GM19099 (cell line): ENCODE data around the gene NXPE3.

Source experiments
- POLR2A ChIP-seq: IDR thresholded peaks from 3 replicates; pipeline ENCODE4 v1.6.1; 2011; ENCODE audit warnings: low read depth; ENCODE audit not compliant: insufficient read length; ENCODE audit errors: extremely low read depth

Gene NXPE3

DNA sequence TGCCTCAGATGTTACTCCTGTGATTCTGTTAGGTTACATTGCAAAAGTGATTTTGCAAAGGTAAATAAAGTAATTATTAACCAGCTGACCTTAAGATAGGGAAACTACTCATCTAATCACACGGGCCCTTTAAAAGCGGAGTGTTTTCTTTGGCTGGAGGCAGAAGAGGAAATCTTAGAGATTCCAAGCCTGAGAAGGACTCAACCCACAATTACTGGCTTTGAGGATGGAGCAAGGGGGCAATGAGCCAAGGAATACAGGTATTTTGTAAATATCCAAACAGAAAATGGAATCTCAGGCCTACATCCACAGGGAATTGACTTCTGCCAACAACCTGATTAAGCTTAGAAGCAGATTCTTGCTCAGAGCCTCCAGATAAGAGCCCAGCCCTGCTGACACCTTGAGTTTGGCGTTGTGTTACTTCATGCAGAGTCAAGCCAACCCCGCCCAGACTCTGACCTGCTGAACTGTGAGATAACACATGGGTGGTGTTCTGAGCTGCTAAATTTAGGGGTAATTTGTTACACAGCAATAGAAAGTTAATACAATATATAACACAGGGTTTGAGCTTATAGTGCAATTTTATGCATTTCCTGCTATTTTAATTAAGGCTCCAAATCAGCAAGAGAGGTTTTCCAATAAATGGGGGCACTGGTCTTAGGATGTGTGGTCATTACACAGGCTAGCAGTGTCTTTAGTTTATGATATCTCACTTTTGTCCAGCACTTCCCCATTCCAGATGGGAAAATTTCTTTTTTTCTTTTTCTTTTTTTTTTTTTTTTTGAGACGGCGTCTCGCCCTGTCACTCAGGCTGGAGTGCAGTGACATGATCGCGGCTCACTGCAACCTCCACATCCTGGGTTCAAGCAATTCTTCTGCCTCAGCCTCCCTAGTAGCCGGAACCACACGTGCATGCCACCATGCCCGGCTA lies 89.8 kb downstream of the NXPE3 start:
- TF ChIP-seq POLR2A, result no peak

DNA sequence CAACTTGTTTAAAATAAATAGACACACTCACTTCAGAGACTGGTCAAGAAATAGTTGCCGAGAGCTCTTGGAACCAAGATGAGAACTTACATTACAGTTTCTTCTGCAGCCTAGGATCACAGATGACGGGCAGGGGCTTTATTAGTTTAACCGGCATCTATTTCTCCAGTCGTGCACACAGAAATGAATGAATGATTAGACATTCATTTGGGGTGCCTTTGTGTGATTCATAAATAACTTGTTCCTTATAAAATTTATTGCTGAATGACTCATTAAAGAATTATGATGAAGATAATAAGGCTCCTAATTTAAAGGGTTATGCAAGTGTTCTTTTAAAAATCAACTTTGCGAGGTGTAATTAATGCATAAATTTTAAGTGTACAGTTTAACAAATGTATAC lies 91.1 kb downstream of the NXPE3 start:
- no peak for TF ChIP-seq POLR2A

DNA sequence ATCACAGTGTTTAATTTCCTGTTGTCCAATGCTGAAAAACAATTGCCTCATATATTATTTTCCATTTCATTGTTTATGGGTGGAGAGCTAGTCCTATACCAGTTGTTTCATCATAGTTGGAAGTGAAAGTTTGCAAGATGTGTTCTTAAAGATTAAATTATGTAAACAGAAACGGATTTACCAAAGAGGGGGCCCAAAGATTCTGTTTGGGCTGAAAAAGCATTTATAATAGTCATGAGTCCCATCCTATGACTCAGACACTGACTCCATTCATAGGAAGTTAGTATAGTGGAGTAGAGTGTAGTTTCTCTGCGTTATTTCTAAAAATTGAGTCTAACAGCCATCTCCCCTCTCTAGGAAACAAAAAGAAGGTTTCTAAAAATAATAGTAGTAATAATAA lies 94.6 kb downstream of the NXPE3 start:
- TF ChIP-seq POLR2A, result no peak

DNA sequence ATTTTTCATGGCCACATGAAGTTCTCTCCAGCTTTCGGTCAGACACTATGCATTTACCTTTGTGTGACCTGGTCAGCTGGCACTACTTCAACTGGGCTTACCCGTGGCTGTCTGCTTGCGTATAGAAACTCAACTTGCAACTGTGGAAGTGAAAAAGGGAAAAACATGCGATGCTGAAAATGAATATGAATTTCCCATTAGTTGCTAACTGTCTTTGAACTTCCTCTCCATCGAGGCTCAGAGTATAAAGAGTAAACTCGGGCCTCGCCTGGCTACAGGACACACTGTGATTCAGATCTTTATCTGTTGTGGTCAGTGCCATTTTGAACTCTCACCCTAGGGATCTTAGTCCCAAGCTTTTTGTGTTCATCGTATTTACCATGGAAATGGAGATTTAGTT lies 97.1 kb downstream of the NXPE3 start:
- TF ChIP-seq POLR2A, result no peak
